AG08396 (cell line): Measurements from ENCODE around the gene A2ML1.
A peak's percentile ranks its signal among the peaks of the same experiment; 100 is the strongest.
"Not testable (repeated sequence)": the region's sequence is repeated elsewhere in the genome, so short reads cannot be mapped to it uniquely, and the experiment has no call there.

Experiments
- DNase-seq: peaks from one replicate; pipeline ENCODE4 v3.0.0; 2012; ENCODE audit warnings: low spot score, mixed read lengths

Gene A2ML1

GRCh38 chr12:8822298-8822697, at the start of gene A2ML1:
Gene A2ML1 (plus strand): TSS chr12:8822621. CDS start chr12:8822652, 31 bp downstream.
- DNase-seq = no peak

DNA sequence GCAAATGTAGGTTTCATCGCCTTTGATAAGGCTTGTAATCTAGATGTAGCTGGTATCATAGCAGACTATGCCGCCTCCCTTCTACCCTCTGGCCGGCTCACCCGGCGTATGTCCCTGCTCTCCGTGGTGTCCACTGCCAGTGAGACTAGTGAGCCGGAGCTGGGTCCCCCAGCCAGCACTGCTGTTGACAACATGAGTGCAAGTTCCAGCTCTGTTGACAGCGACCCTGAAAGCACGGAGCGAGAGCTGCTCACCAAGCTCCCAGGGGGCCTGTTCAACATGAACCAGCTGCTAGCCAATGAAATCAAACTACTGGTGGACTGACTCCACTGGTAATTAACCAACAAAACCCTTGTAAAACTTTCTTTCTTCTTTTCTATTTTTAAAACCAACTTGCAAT, 49.0 kb upstream of the A2ML1 start:
- no peak for DNase-seq

GRCh38 chr12:8779281-8779680, 43.1 kb upstream of the A2ML1 start:
- DNase-seq = no peak

DNA sequence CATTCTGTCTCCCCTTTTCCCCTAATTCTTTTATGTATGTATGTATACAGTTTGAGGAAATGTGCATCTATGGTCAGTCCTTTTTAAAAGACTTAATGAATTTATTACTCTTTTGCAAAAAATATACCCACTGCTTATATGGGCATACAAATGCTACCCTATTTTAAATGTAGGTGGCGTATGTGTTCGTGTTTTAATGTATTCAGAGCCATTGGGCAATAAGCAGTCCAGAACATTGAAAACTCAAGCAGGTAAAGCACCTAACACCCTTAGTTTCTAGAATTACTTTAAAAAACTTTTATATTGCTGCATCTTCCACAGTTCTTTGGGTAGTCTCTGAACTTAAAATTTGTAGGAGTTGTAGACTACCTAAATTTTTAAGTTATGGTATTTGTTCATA, 42.6 kb upstream of the A2ML1 start:
- no peak for DNase-seq

DNA sequence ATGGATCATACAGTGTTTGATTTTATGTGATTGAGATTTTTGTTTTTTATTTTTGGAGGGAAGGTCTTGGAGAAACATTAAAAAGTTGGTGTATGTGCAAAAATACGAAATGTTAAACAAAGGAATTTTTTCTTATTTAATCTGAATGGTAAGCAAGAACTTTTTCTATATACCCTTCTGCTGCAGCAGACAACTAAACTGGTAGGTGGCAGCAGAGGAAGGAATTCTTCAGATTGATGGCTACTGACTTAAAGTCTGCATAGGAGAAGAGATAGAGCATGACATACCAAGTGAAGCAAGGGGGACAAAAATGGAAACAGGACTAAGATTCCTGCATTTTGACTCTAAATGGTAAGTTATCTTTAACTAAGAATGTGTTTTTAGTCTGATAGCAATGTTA, 42.0 kb upstream of the A2ML1 start:
- DNase-seq = peak; percentile 46

DNA sequence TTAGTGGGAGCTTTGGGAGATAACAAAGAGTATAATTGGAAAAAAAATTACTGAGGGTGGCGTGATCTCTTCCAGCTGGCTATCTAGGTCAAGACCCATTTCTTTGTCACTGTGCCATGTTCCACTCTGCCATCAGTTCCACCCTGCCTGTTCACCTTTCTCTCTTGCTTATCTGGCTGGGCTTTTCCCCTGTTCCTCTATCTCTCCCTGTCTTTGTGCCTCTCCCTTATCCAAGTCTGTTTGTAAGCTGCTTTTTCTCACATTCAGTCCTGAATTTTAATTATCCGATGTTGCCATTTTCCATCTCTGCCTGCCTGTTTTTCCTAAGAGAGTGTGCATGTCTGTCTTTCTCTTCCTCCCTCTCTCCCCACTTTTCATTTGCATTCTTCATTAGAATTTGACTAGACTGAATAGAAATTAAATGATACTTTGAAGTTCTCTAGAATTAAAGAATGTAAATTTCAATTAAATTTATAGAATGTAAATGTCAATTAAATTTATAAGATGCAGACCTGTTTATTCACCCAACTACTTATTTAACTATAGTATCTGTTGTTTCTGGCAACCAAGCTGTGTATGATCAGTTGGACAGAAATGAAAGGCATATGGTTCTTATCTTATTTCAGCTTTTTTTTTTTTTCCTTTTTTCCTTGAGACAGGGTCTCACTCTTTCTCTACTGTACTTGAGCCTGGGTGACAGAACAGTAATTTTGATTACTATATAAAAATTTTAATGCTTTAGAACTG, 40.9 kb upstream of the A2ML1 start:
- DNase-seq = no peak

- DNase-seq = no peak
These were observed 38.0 kb upstream of the A2ML1 start for GRCh38 chr12:8784290-8784888.

GRCh38 chr12:8785499-8785898, 36.9 kb upstream of the A2ML1 start:
- no peak for DNase-seq

- not testable (repeated sequence) for DNase-seq
These were observed 35.2 kb upstream of the A2ML1 start for GRCh38 chr12:8787206-8787605.

GRCh38 chr12:8788706-8789105, 33.7 kb upstream of the A2ML1 start:
- DNase-seq = not testable (repeated sequence)

DNA sequence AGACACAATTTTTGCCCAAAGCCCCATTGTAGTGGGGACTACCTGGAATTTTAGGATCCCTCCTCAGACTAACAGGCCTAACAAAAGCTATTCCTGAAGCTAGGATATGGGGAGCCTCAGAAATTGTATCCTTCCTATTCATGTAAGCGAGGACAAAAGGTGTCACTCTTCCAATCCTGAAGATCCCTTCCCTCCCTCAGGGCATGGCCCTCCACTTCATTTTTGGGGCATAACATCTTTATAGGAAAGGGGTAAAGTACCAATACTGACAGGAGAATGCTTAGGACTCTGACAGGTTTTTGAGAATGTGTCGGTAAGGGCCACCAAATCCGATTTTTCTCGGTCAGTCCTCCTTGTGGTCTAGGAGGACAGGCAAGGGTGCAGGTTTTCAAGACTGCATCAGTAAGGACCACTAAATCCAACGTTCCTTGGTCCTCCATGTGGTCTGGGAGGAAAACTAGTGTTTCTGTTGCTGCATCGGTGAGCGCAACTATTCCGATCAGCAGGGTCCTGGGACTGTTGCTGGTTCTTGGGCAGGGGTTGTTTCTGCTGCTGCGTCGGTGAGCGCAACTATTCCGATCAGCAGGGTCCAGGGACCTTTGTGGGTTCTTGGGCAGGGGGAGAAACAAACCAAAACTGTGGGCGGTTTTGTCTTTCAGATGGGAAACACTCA, 32.9 kb upstream of the A2ML1 start:
- not testable (repeated sequence) for DNase-seq

- DNase-seq = not testable (repeated sequence)
These were observed 29.2 kb upstream of the A2ML1 start for GRCh38 chr12:8793226-8793625.

DNA sequence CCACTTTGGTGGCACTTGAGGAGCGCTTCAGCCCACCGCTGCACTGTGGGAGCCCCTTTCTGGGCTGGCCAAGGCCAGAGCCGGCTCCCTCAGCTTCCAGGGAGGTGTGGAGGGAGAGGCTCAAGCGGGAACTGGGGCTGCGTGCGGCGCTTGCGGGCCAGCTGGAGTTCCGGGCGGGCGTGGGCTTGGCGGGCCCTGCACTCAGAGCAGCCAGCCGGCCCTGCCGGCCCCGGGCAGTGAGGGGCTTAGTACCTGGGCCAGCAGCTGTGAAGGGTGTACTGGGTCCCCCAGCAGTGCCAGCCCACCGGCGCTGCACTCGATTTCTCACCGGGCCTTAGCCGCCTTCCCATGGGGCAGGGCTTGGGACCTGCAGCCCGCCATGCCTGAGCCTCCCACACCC, 27.8 kb upstream of the A2ML1 start:
- DNase-seq = not testable (repeated sequence)

DNA sequence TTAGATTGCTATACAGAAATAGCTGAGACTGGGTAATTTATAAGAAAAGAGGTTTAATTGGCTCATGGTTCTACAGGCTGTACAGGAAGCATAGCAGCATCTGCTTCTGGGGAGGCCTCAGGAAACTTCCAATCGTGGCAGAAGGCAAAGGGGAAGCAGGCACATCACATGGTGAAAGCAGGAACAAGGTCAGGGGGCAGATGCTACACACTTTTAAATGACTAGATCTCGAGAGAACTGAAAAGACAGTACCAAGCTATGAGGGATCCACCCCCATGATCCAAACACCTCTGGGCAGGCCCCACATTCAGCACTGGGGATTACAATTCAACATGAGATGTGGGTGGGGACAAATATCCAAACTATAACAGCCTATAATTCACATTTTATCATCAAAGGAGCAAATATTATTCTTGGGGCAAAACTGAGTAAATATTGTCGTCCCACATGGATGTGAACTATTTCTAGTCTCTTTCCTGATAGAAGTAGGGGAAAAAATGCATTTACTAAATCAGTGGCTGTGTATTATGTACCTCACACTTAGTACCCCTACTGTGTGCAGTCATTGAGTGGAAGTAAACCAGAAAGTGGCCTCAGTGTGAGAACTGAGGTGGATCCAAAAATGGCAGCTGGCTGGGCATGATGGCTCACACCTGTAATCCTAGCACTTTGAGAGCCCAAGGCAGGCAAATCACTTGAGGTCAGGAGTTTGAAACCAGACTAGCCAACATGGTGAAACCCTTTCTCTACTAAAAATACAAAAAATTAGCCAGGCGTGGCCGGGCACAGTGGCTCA, 25.4 kb upstream of the A2ML1 start:
- no peak for DNase-seq

DNA sequence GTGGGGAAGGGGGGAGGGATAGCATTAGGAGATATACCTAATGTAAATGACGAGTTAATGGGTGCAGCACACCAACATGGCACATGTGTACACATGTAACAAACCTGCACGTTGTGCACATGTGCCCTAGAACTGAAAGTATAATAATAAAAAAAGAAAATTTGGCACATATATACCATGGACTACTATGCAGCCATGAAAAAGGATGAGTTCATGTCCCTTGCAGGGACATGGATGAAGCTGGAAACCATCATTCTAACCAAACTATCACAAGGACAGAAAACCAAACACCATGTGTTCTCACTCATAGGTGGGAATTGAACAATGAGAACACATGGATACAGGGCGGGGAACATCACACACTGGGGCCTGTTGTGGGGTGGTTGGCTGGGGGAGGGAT, 21.2 kb upstream of the A2ML1 start:
- not testable (repeated sequence) for DNase-seq

- not testable (repeated sequence) for DNase-seq
These were observed 17.6 kb upstream of the A2ML1 start for GRCh38 chr12:8804833-8805232.

GRCh38 chr12:8805487-8805886, 16.9 kb upstream of the A2ML1 start:
- DNase-seq = not testable (repeated sequence)

DNA sequence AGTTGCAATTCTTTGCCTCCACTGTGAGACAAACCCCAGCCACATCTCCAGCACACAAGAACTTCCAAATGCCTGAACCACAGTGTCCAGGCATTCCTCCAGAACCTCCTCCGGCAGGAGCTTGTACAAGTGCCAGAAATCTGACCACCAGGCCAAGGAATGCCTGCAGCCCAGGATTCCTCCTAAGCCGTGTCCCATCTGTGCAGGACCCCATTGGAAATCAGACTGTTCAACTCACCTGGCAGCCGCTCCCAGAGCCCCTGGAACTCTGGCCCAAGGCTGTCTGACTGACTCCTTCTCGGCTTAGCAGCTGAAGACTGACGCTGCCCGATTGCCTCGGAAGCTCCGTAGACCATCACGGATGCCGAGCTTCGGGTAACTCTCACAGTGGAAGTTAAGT, 15.3 kb upstream of the A2ML1 start:
- not testable (repeated sequence) for DNase-seq

- not testable (repeated sequence) for DNase-seq
These were observed 12.3 kb upstream of the A2ML1 start for GRCh38 chr12:8810112-8810511.

- no peak for DNase-seq
These were observed 8.7 kb upstream of the A2ML1 start for GRCh38 chr12:8813572-8814357.

- no peak for DNase-seq
These were observed 5.9 kb upstream of the A2ML1 start for GRCh38 chr12:8816448-8817050.
